RPMI7951 (cell line): ENCODE results near the gene CXCL10. TPM values are rescaled to one million over a fixed set of nuclear protein-coding genes. Genes with fewer than 3 reads are reported as not detected.

ENCODE experiments used
- DNase-seq: peaks from one replicate; pipeline ENCODE4 v3.0.0-alpha.2; 2012; ENCODE audit warnings: low read depth
- total RNA-seq: library from RNA; depleted of rRNA; stranded (reverse); fragments of >200 nt; shearing (Covaris generic); gene quantifications from 2 replicates; pipeline ENCODE4 v1.2.3, GENCODE V29; 2014; rRNA removed

Gene CXCL10
- total RNA-seq, 1 experiment from 2014 or later, result 0.12 TPM

GRCh38 chr4:75992462-75992861, 30.8 kb downstream of the CXCL10 start:
- no peak for DNase-seq

- no peak for DNase-seq
Observed at GRCh38 chr4:75989846-75990528, 33.3 kb downstream of the CXCL10 start.

- DNase-seq, result peak; percentile 66
Observed at GRCh38 chr4:75985116-75985515, 38.2 kb downstream of the CXCL10 start.

- no peak for DNase-seq
Observed at GRCh38 chr4:75980576-75980975, 42.7 kb downstream of the CXCL10 start.

- no peak for DNase-seq
Observed at GRCh38 chr4:75976177-75976576, 47.1 kb downstream of the CXCL10 start.

GRCh38 chr4:75973766-75974165, 49.5 kb downstream of the CXCL10 start:
- DNase-seq, result no peak

Other genes starting within 250 kb of the CXCL10 start
- not detected in 2 replicates for gene PPEF2, start 121.0 kb downstream of the CXCL10 start, total RNA-seq
- gene NAAA, start 82.5 kb downstream of the CXCL10 start, total RNA-seq, result 34.6 and 42.4 TPM in 2 replicates
- gene SDAD1, start 32.6 kb downstream of the CXCL10 start, total RNA-seq, result 21.6 and 30.5 TPM in 2 replicates
- gene CXCL9, start 16.0 kb downstream of the CXCL10 start, total RNA-seq, result not detected in 2 replicates
- gene CXCL11, start 12.6 kb upstream of the CXCL10 start, total RNA-seq, result 0.10 and 0.36 TPM in 2 replicates
- 0.24 TPM in 1 of 2 replicates, not detected in the other for gene ART3, start 51.2 kb upstream of the CXCL10 start, total RNA-seq
- 57.5 and 71.5 TPM in 2 replicates for gene NUP54, start 124.9 kb upstream of the CXCL10 start, total RNA-seq
- 151 and 165 TPM in 2 replicates for gene SCARB2, start 190.3 kb upstream of the CXCL10 start, total RNA-seq
- 0.20 and 1.4 TPM in 2 replicates for gene FAM47E, start 228.2 kb upstream of the CXCL10 start, total RNA-seq